Mucosa of descending colon (tissue), 3 donors: ENCODE results near the gene PLEKHG4B. TPM values are rescaled to one million over a fixed set of nuclear protein-coding genes. Genes with fewer than 3 reads are reported as not detected.

Experiments used
- ATAC-seq: fragments of 200-7000 bp; cut with Tn5 transposase; one replicate; pipeline ENCODE4 v1.9.1; 2020; ENCODE audit warnings: mild to moderate bottlenecking, moderate library complexity
- DNase-seq, 3 donors: peaks; one replicate each; pipeline ENCODE4 v3.0.0-alpha.2; 2020
- H3K36me3 ChIP-seq: fragments of 200-600 bp; one replicate; pipeline ENCODE4 v1.8.0; 2021; ENCODE audit warnings: low read depth, mild to moderate bottlenecking
- H3K4me1 ChIP-seq: fragments of 200-600 bp; one replicate; pipeline ENCODE4 v1.8.0; 2021; ENCODE audit warnings: low read depth, mild to moderate bottlenecking
- H3K4me3 ChIP-seq: fragments of 200-600 bp; one replicate; pipeline ENCODE4 v1.8.0; 2021; ENCODE audit warnings: mild to moderate bottlenecking
- H3K9me3 ChIP-seq: fragments of 200-600 bp; one replicate; pipeline ENCODE4 v1.8.0; 2021; ENCODE audit warnings: mild to moderate bottlenecking
- CTCF ChIP-seq: fragments of 200-600 bp; IDR thresholded peaks from one replicate; pipeline ENCODE4 v1.8.0; 2022; ENCODE audit warnings: antibody characterized with exemption, mild to moderate bottlenecking
- intact Hi-C, 2 donors: fragments of 100-400 bp; cut with DNase I in 1 of 2; cut with micrococcal nuclease in 1 of 2; formaldehyde crosslinking; loops; one replicate each; pipeline versions ENCODE4 v1.11.0 to v1.11.1; 2022; cut with DNase I, micrococcal nuclease
- total RNA-seq, 3 donors: library from RNA; stranded (reverse); fragmentation: NEBNext Ultra II Directional in 2 of 3; extraction: Animal tissue kit (Norgen Biotek cat#: 25700) in 2 of 3; gene quantifications; one replicate each; pipeline versions ENCODE4 v1.2.1 to v1.2.4, GENCODE V29; 2021 to 2023
- donor health status: DM: no; HTN: no; CAD: no; lungs with moderate emphysema.
- donor health status: DM: no; HTN: no; CAD: no.
- donor health status: DM: no; HTN: yes; CAD: no.

Gene PLEKHG4B
- total RNA-seq, 3 donors from 2014 or later: 0.09 to 3.0 (median 0.36) TPM

- ATAC-seq (no peak), DNase-seq (no peak)
- no peaks in the 10 kb centered on the region for H3K36me3 ChIP-seq
- no peak for TF ChIP-seq CTCF
- peaks cover 17% of the 10 kb centered on the region for H3K9me3 ChIP-seq
- intact Hi-C loops: no loop called here
- no peak overlapping the region for H3K4me3 ChIP-seq
- H3K4me1 ChIP-seq: no peaks in the 10 kb centered on the region
Measured at GRCh38 chr5:145585-146323, 53.8 kb downstream of the PLEKHG4B start.

GRCh38 chr5:147751-148150, 55.8 kb downstream of the PLEKHG4B start:
- no peaks in the 10 kb centered on the region for H3K36me3 ChIP-seq
- TF ChIP-seq CTCF: no peak
- peaks cover 17% of the 10 kb centered on the region for H3K9me3 ChIP-seq
- ATAC-seq (no peak), DNase-seq (no peak)
- no peaks in the 10 kb centered on the region for H3K4me1 ChIP-seq
- intact Hi-C loops: no loop called here
- no peak overlapping the region for H3K4me3 ChIP-seq

DNA sequence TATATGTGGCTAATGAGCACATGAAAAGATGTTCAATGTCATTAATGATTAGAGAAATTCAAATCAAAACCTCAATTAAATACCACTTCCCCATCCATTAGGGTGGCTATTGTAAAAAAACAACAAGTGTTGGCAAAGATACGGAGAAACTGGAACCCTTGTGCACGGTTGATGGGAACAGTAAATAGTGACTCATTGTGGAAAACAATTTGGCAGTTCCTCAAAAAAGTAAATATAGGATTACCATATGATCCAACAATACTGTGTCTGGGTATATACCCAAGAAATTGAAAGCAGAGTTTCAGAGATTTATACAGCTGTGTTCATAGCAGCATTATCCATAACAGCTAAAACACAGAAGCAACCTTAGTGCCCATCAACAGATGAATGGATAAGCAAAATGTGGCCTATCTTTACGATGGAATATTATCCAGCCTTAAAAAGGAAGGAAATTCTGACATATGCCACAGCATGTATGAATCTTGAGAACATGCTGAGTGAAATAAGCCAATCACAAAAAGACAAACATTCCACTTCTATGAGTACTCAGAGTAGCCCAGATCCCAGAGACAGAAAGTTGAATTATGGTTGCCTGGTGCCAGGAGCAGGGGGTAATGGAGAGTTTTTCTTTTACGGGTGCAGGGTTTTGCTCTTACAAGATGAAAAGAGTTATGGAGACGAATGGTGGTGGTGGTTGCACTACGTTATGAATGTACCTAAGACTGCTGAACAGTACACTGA, 57.9 kb downstream of the PLEKHG4B start:
- no peak overlapping the region for H3K4me3 ChIP-seq
- H3K36me3 ChIP-seq: no peaks in the 10 kb centered on the region
- DNase-seq: no peak
- intact Hi-C loops: no loop called here
- ATAC-seq: no peak
- H3K4me1 ChIP-seq: no peaks in the 10 kb centered on the region
- peaks cover 17% of the 10 kb centered on the region for H3K9me3 ChIP-seq
- TF ChIP-seq CTCF: no peak

- TF ChIP-seq CTCF: no peak
- ATAC-seq: no peak
- Histone ChIP-seq H3K9me3 (peaks cover 17% of the 10 kb centered on the region), H3K4me1 (no peaks in the 10 kb centered on the region), H3K4me3 (no peak overlapping the region), H3K36me3 (no peaks in the 10 kb centered on the region)
- DNase-seq: no peak
- intact Hi-C loops: no loop called here
Measured at GRCh38 chr5:150746-151145, 58.8 kb downstream of the PLEKHG4B start.

GRCh38 chr5:152077-152476, 60.1 kb downstream of the PLEKHG4B start:
- DNase-seq (no peak), ATAC-seq (no peak)
- Histone ChIP-seq H3K36me3 (no peaks in the 10 kb centered on the region), H3K9me3 (peaks cover 13% of the 10 kb centered on the region), H3K4me1 (no peaks in the 10 kb centered on the region), H3K4me3 (no peak overlapping the region)
- intact Hi-C loops: no loop called here
- no peak for TF ChIP-seq CTCF
